Mesendoderm (in vitro differentiated cells): Measurements from ENCODE around the gene SLC25A45.

Experiments
- DNase-seq: peaks from one replicate; pipeline ENCODE4 v3.0.0; 2013
- H2AK5ac ChIP-seq: 2 replicates; pipeline ENCODE4 v1.6.1; 2013; ENCODE audit warnings: low read length, inconsistent platforms
- H2BK120ac ChIP-seq: 2 replicates; pipeline ENCODE4 v1.6.1; 2013; ENCODE audit warnings: low read depth, mild to moderate bottlenecking, low read length, moderate library complexity, mixed read lengths
- H2BK15ac ChIP-seq: replicated peaks from 2 replicates; pipeline ENCODE4 v1.6.1; 2013; ENCODE audit warnings: low read depth, mild to moderate bottlenecking, moderate library complexity
- H2BK5ac ChIP-seq: 2 replicates; pipeline ENCODE4 v1.6.1; 2013; ENCODE audit warnings: low read length, inconsistent platforms
- H3K18ac ChIP-seq: 2 replicates; pipeline ENCODE4 v1.6.1; 2013; ENCODE audit warnings: mild to moderate bottlenecking, low read length, mixed read lengths
- H3K23ac ChIP-seq: one replicate; pipeline ENCODE4 v1.6.1; 2013; ENCODE audit warnings: low read length
- H3K27ac ChIP-seq: 2 replicates; pipeline ENCODE4 v1.5.1; 2013; ENCODE audit warnings: low read depth, mild to moderate bottlenecking, inconsistent platforms, low read length, moderate library complexity
- H3K27me3 ChIP-seq: 2 replicates; pipeline ENCODE4 v1.6.1; 2013; ENCODE audit warnings: low read length, control low read depth, mild to moderate bottlenecking, inconsistent platforms; ENCODE audit not compliant: insufficient read depth, poor library complexity
- H3K36me3 ChIP-seq: 2 replicates; pipeline ENCODE4 v1.6.1; 2013; ENCODE audit warnings: low read length, inconsistent platforms; ENCODE audit not compliant: control insufficient read depth, insufficient read depth
- H3K4ac ChIP-seq: one replicate; pipeline ENCODE4 v1.6.1; 2013; ENCODE audit warnings: low read depth, mild to moderate bottlenecking, low read length, moderate library complexity
- H3K4me1 ChIP-seq: 2 replicates; pipeline ENCODE4 v1.6.1; 2013; ENCODE audit warnings: low read depth, low read length, inconsistent platforms; ENCODE audit not compliant: control insufficient read depth
- H3K4me2 ChIP-seq: 2 replicates; pipeline ENCODE4 v1.6.1; 2013; ENCODE audit warnings: low read length
- H3K4me3 ChIP-seq: 2 replicates; pipeline ENCODE4 v1.5.1; 2013; ENCODE audit warnings: mild to moderate bottlenecking, low read length
- H3K56ac ChIP-seq: one replicate; pipeline ENCODE4 v1.6.1; 2013; ENCODE audit warnings: low read length
- H3K79me1 ChIP-seq: 2 replicates; pipeline ENCODE4 v1.6.1; 2013; ENCODE audit warnings: low read length, inconsistent platforms
- H3K79me2 ChIP-seq: 2 replicates; pipeline ENCODE4 v1.6.1; 2013; ENCODE audit warnings: mild to moderate bottlenecking, low read length; ENCODE audit not compliant: control insufficient read depth, insufficient read depth
- H3K9ac ChIP-seq: 2 replicates; pipeline ENCODE4 v1.6.1; 2013; ENCODE audit warnings: low read length, inconsistent platforms
- H4K5ac ChIP-seq: one replicate; pipeline ENCODE4 v1.6.1; 2013; ENCODE audit warnings: low read length
- H4K8ac ChIP-seq: one replicate; pipeline ENCODE4 v1.6.1; 2013; ENCODE audit warnings: low read depth, mild to moderate bottlenecking, control low read depth, low read length, moderate library complexity
- WGBS: extraction: QIAGEN DNeasy Blood & Tissue Kit; methylation state at CpG from one replicate; pipeline ENCODE4 v1.1.7; 2013; ENCODE audit warnings: low lambda C conversion rate, missing lambda C conversion rate; ENCODE audit not compliant: insufficient coverage; ENCODE audit errors: extremely low coverage; 5-methylcytosine and 5-hydroxymethylcytosine counted together

SLC25A45 gene

DNA sequence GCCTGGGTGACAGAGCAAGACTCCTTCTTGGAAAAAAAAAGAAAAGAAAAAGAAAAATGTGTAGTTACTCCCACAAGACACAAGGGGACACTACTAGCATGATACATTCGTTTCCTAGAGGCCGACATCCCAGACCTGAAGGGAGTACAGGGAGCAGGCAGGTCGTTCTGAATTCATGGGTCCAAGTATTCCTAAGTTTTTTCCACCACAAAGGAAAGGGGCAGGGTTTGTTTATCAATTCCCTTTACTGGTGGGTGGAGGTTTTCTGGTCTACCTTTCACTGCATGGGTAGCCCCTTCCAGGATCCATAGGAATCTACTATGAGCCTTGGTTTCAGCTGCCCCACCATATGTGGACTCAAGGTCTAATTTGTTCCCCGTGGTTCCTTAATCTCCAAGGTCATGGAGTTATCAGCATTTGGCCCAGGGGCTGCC is 16.1 kb downstream of the SLC25A45 start:
- no peak overlapping the region for H2BK120ac ChIP-seq
- no peak overlapping the region for H2BK5ac ChIP-seq
- no peaks in the 10 kb centered on the region for H3K36me3 ChIP-seq
- H3K4ac ChIP-seq, result no peak overlapping the region
- H3K4me1 ChIP-seq, result no peaks in the 10 kb centered on the region
- H3K79me1 ChIP-seq, result no peaks in the 10 kb centered on the region
- no peak overlapping the region for H3K27ac ChIP-seq
- H3K4me3 ChIP-seq, result no peak overlapping the region
- H2BK15ac ChIP-seq, result no peak overlapping the region
- H3K27me3 ChIP-seq, result no peaks in the 10 kb centered on the region
- H2AK5ac ChIP-seq, result no peak overlapping the region
- DNase-seq, result peak; percentile 90
- no peak overlapping the region for H3K4me2 ChIP-seq
- no peak overlapping the region for H4K5ac ChIP-seq
- H3K9ac ChIP-seq, result no peak overlapping the region
- no peak overlapping the region for H3K56ac ChIP-seq
- no peaks in the 10 kb centered on the region for H3K79me2 ChIP-seq
- no CpG with 5 or more reads among the region's 4 CpGs for WGBS
- H3K18ac ChIP-seq, result no peak overlapping the region
- H4K8ac ChIP-seq, result no peak overlapping the region
- H3K23ac ChIP-seq, result no peak overlapping the region

DNA sequence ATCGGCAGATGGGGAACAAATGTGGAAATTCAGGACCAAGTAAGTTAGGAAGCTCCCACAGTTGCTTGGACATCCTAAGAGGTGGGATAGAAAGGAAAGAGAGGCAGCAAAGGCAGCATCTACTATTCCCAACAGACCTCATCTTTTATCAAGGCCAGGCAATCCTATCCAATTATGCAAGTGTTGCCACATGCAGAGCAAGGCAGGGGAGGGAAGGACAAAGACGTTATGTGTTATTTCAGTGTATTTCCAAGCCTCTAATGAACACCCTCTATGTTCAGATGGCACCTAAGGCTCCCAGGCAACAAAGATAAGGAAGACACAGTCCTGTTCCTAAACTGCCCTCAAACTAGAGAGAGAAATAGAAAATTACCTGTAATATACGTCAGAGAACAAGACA is 18.7 kb downstream of the SLC25A45 start:
- Histone ChIP-seq H3K56ac (no peak overlapping the region), H3K79me1 (no peaks in the 10 kb centered on the region), H4K5ac (no peak overlapping the region), H3K23ac (no peak overlapping the region), H3K4me1 (no peaks in the 10 kb centered on the region), H3K36me3 (no peaks in the 10 kb centered on the region), H3K4me3 (no peak overlapping the region), H3K79me2 (no peaks in the 10 kb centered on the region), H4K8ac (no peak overlapping the region), H2AK5ac (no peak overlapping the region), H2BK120ac (no peak overlapping the region), H3K4ac (no peak overlapping the region), H3K27ac (no peak overlapping the region), H3K4me2 (no peak overlapping the region), H2BK5ac (no peak overlapping the region), H3K27me3 (no peaks in the 10 kb centered on the region), H3K18ac (no peak overlapping the region), H2BK15ac (no peak overlapping the region), H3K9ac (no peak overlapping the region)
- no CpG with 5 or more reads among the region's 3 CpGs for WGBS
- DNase-seq, result no peak

DNA sequence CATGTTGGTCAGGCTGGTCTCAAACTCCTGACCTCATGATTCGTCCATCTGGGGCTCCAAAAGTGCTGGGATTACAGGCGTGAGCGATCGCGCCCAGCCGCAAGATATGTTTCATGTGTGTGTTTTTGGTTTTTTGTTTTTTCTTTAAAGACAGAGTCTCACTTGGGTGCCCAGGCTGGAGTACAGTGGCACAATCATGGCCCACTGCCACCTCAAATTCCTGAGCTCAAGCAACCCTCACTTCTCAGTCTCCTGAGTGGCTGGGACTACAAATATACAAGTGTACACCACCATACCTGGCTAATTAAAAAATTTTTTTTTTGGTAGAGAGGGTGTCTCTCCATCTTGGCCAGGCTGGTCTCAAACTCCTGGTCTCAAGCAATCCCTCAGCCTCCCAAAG is 19.5 kb downstream of the SLC25A45 start:
- Histone ChIP-seq H3K79me1 (no peaks in the 10 kb centered on the region), H2BK120ac (no peak overlapping the region), H3K23ac (no peak overlapping the region), H4K8ac (no peak overlapping the region), H3K9ac (no peak overlapping the region), H2BK5ac (no peak overlapping the region), H2BK15ac (no peak overlapping the region), H4K5ac (no peak overlapping the region), H3K56ac (no peak overlapping the region), H3K79me2 (no peaks in the 10 kb centered on the region), H3K4me3 (no peak overlapping the region), H3K27me3 (no peaks in the 10 kb centered on the region), H3K4me1 (no peaks in the 10 kb centered on the region), H3K27ac (no peak overlapping the region), H3K18ac (no peak overlapping the region), H3K36me3 (no peaks in the 10 kb centered on the region), H2AK5ac (no peak overlapping the region), H3K4me2 (no peak overlapping the region), H3K4ac (no peak overlapping the region)
- no CpG with 5 or more reads among the region's 6 CpGs for WGBS
- DNase-seq, result no peak

DNA sequence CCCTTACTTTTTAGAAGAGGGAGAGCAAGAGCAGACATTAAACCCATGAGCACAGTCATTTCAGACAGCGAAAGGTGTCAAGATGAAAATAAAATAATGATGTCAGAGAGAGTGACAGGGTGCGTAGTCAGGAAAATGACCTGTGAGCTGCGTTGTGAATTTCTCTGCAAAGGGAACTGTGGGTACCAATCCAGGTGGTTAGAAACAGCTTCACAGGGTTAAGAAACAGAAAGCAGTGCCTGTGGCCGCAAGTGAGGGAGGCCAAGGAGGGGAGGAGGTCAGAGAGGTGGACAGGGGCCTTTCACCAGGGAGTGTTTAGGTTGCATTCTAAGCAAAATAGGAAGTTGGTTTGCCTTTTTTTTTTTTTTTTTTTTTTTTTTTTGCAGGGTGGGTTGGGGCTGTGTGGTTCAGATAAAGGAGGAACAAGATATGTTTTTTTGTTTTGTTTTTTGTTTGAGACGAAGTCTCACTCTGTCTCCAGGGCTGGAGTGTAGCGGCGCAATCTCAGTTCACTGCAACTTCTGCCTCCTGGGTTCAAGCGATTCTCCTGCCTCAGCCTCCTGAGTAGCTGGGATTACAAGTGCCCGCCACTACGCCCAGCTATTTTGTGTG is 20.0 kb downstream of the SLC25A45 start:
- no peaks in the 10 kb centered on the region for H3K36me3 ChIP-seq
- no peaks in the 10 kb centered on the region for H3K27me3 ChIP-seq
- no peak overlapping the region for H3K27ac ChIP-seq
- no peaks in the 10 kb centered on the region for H3K79me2 ChIP-seq
- no peak overlapping the region for H2AK5ac ChIP-seq
- no peak overlapping the region for H4K5ac ChIP-seq
- no peak overlapping the region for H3K23ac ChIP-seq
- no peak overlapping the region for H3K4me3 ChIP-seq
- H3K4me2 ChIP-seq, result no peak overlapping the region
- H3K4ac ChIP-seq, result no peak overlapping the region
- no CpG with 5 or more reads among the region's 10 CpGs for WGBS
- H2BK120ac ChIP-seq, result no peak overlapping the region
- no peak overlapping the region for H3K9ac ChIP-seq
- no peaks in the 10 kb centered on the region for H3K79me1 ChIP-seq
- H2BK15ac ChIP-seq, result no peak overlapping the region
- H3K56ac ChIP-seq, result no peak overlapping the region
- no peaks in the 10 kb centered on the region for H3K4me1 ChIP-seq
- no peak overlapping the region for H4K8ac ChIP-seq
- DNase-seq, result no peak
- no peak overlapping the region for H3K18ac ChIP-seq
- H2BK5ac ChIP-seq, result no peak overlapping the region

DNA sequence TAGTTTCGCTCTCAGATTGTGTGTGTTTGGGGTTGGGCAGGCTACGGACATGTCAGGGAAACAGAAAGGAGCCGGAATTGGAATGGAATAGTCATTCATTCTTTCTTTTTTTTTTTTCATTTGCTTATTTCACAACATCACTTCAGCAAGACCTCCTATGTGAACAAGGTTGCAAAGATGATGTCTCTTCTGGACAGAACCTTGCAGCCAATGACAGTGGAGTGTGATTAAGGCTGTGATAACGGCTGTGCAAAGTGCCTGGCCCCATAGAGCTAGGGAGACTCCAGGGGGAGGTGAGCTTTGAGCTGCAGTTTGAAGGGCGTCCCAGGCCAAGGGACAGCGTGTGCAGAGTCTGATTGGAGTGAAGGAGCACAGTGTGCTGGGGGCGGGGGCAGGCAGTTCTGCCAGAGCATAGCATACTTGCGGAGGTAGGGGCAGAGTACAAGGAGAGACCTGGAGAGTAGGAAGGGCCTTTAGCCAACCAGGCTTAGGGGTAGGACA is 24.5 kb downstream of the SLC25A45 start:
- H3K4ac ChIP-seq, result no peak overlapping the region
- no peak overlapping the region for H3K4me2 ChIP-seq
- H3K56ac ChIP-seq, result no peak overlapping the region
- H3K27me3 ChIP-seq, result peaks cover 4% of the 10 kb centered on the region
- H3K9ac ChIP-seq, result no peak overlapping the region
- no peak overlapping the region for H4K8ac ChIP-seq
- no peak overlapping the region for H2BK5ac ChIP-seq
- H3K23ac ChIP-seq, result no peak overlapping the region
- no peak overlapping the region for H3K27ac ChIP-seq
- H2AK5ac ChIP-seq, result no peak overlapping the region
- H3K79me2 ChIP-seq, result no peaks in the 10 kb centered on the region
- no peak overlapping the region for H2BK15ac ChIP-seq
- no CpG with 5 or more reads among the region's 8 CpGs for WGBS
- DNase-seq, result no peak
- no peak overlapping the region for H3K4me3 ChIP-seq
- no peak overlapping the region for H4K5ac ChIP-seq
- no peaks in the 10 kb centered on the region for H3K36me3 ChIP-seq
- H3K79me1 ChIP-seq, result no peaks in the 10 kb centered on the region
- H2BK120ac ChIP-seq, result no peak overlapping the region
- no peak overlapping the region for H3K18ac ChIP-seq
- no peaks in the 10 kb centered on the region for H3K4me1 ChIP-seq

DNA sequence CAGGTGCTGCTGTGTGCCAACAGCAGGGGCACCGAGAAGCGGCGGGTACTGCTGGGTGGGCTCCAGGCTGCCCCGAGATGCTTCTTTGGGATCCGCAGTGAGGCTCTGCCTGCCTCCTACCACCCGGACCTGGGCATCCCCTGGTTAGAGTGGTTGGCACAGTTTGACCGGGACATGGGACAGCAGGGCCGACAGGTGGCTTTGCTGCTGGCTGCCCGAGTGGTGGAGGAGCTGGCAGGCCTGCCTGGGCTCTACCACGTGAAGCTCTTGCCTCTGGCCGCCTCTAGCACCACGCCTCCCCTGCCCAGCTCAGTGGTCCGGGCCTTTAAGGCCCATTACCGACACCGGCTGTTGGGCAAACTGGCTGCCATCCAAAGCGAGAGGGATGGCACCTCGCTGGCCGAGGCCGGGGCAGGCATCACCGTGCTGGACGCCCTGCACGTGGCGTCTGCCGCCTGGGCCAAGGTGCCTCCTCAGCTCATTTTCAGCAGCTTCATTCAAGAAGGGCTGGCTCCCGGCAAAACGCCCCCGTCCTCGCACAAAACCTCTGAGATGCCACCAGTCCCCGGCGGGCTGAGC is 26.0 kb downstream of the SLC25A45 start:
- Histone ChIP-seq H3K56ac (no peak overlapping the region), H3K79me2 (no peaks in the 10 kb centered on the region), H3K27me3 (peaks cover 4% of the 10 kb centered on the region), H3K27ac (no peak overlapping the region), H3K4me1 (no peaks in the 10 kb centered on the region), H3K23ac (no peak overlapping the region), H2BK5ac (no peak overlapping the region), H4K8ac (no peak overlapping the region), H2BK15ac (no peak overlapping the region), H4K5ac (no peak overlapping the region), H3K4me2 (no peak overlapping the region), H3K4me3 (no peak overlapping the region), H3K18ac (no peak overlapping the region), H2AK5ac (no peak overlapping the region), H3K79me1 (no peaks in the 10 kb centered on the region), H2BK120ac (no peak overlapping the region), H3K4ac (no peak overlapping the region), H3K9ac (no peak overlapping the region), H3K36me3 (peaks cover under 1% of the 10 kb centered on the region)
- WGBS, result no CpG with 5 or more reads among the region's 30 CpGs
- DNase-seq, result no peak
